CD14-positive monocyte (primary cell): ENCODE measurements around the gene LRRC7. TPM values are rescaled to one million over a fixed set of nuclear protein-coding genes. Genes with fewer than 3 reads are reported as not detected.

Source experiments
- DNase-seq, 3 donors: peaks; one replicate each; pipeline ENCODE4 v3.0.0-alpha.2; 2011 to 2022
- H2AFZ ChIP-seq: 2 replicates; pipeline ENCODE4 v1.6.0; 2012; ENCODE audit warnings: mild to moderate bottlenecking, low read depth, low read length, inconsistent platforms; ENCODE audit not compliant: insufficient read depth, poor library complexity, severe bottlenecking
- H3K27ac ChIP-seq, 2 donors: 1 replicate in 1 of 2; 2 replicates in 1 of 2; pipeline ENCODE4 v1.5.1; 2012 to 2013; ENCODE audit warnings: low read length in 2 of 2, control low read depth in 1 of 2, inconsistent platforms in 1 of 2, low read depth in 1 of 2, mild to moderate bottlenecking in 1 of 2
- H3K27me3 ChIP-seq, 2 donors: one replicate each; pipeline versions ENCODE4 v1.6.0 to v1.6.1; 2011 to 2013; ENCODE audit warnings: low read length in 2 of 2; ENCODE audit not compliant: control insufficient read depth in 2 of 2, insufficient read depth in 2 of 2
- H3K36me3 ChIP-seq, 2 donors: replicated peaks in 1 of 2; 1 replicate in 1 of 2; 2 replicates in 1 of 2; pipeline versions ENCODE4 v1.5.1 to v1.6.1; 2012 to 2013; ENCODE audit warnings: low read length in 2 of 2, control low read depth in 1 of 2, inconsistent platforms in 1 of 2, mild to moderate bottlenecking in 1 of 2; ENCODE audit not compliant: insufficient read depth in 2 of 2, control insufficient read depth in 1 of 2
- H3K4me1 ChIP-seq, 2 donors: 1 replicate in 1 of 2; 2 replicates in 1 of 2; pipeline versions ENCODE4 v1.5.1 to v1.6.1; 2012 to 2013; ENCODE audit warnings: low read length in 2 of 2, control low read depth in 1 of 2, inconsistent platforms in 1 of 2, mild to moderate bottlenecking in 1 of 2, moderate library complexity in 1 of 2; ENCODE audit not compliant: insufficient read depth in 2 of 2, control insufficient read depth in 1 of 2
- H3K4me2 ChIP-seq: replicated peaks from 2 replicates; pipeline ENCODE3; 2012; ENCODE audit warnings: low read length, moderate library complexity, mild to moderate bottlenecking; ENCODE audit not compliant: poor library complexity, severe bottlenecking; ENCODE audit errors: extremely low read depth
- H3K4me3 ChIP-seq, 3 experiments: fragments of 200-600 bp in 1 of 3; sonication (generic) in 1 of 3; replicated peaks in 1 of 3; 1 replicate in 2 of 3; 2 replicates in 1 of 3; pipeline ENCODE4 v1.5.1; 2011 to 2013; ENCODE audit warnings: low read length in 3 of 3, mild to moderate bottlenecking in 3 of 3, control low read depth in 2 of 3, low read depth in 2 of 3, inconsistent platforms in 1 of 3, moderate library complexity in 1 of 3
- H3K79me2 ChIP-seq: 2 replicates; pipeline ENCODE4 v1.6.0; 2012; ENCODE audit warnings: mild to moderate bottlenecking, control low read depth, inconsistent platforms, low read length, moderate library complexity; ENCODE audit not compliant: insufficient read depth
- H3K9ac ChIP-seq: 2 replicates; pipeline ENCODE4 v1.6.0; 2017; ENCODE audit warnings: low read length, mild to moderate bottlenecking; ENCODE audit not compliant: insufficient read depth, poor library complexity, severe bottlenecking
- H3K9me3 ChIP-seq, 2 donors: replicated peaks in 1 of 2; 1 replicate in 1 of 2; 2 replicates in 1 of 2; pipeline versions ENCODE4 v1.5.1 to v1.6.1; 2012 to 2013; ENCODE audit warnings: low read length in 2 of 2, control low read depth in 1 of 2; ENCODE audit not compliant: control insufficient read depth in 1 of 2, insufficient read depth in 1 of 2
- H4K20me1 ChIP-seq: 2 replicates; pipeline ENCODE4 v1.6.0; 2012; ENCODE audit warnings: mild to moderate bottlenecking, low read length, control low read depth, moderate library complexity; ENCODE audit not compliant: insufficient read depth
- H3K27ac Mint-ChIP-seq, 7 donors: one replicate each; pipeline ENCODE4 v1.8.0; 2020; ENCODE audit warnings: mild to moderate bottlenecking in 7 of 7, mixed read lengths in 7 of 7, moderate library complexity in 6 of 7, inconsistent platforms in 2 of 7
- H3K27me3 Mint-ChIP-seq, 3 donors: one replicate each; pipeline ENCODE4 v1.8.0; 2021 to 2022; ENCODE audit warnings: low read depth in 3 of 3, mild to moderate bottlenecking in 3 of 3, mixed read lengths in 3 of 3, moderate library complexity in 3 of 3, inconsistent platforms in 1 of 3
- H3K36me3 Mint-ChIP-seq, 2 donors: one replicate each; pipeline ENCODE4 v1.8.0; 2020; ENCODE audit warnings: mixed read lengths in 2 of 2, inconsistent platforms in 1 of 2, mild to moderate bottlenecking in 1 of 2
- H3K4me1 Mint-ChIP-seq: one replicate; pipeline ENCODE4 v1.8.0; 2020; ENCODE audit warnings: mild to moderate bottlenecking, mixed read lengths
- H3K4me3 Mint-ChIP-seq, 2 donors: one replicate each; pipeline ENCODE4 v1.8.0; 2020; ENCODE audit warnings: mild to moderate bottlenecking in 2 of 2, mixed read lengths in 2 of 2, moderate library complexity in 1 of 2
- H3K9me3 Mint-ChIP-seq, 7 donors: one replicate each; pipeline ENCODE4 v1.8.0; 2020 to 2022; ENCODE audit warnings: mixed read lengths in 7 of 7, mild to moderate bottlenecking in 6 of 7, moderate library complexity in 6 of 7, inconsistent platforms in 2 of 7
- WGBS: methylation state at CpG from one replicate; pipeline ENCODE4 v1.1.5; 2013; ENCODE audit warnings: missing lambda C conversion rate; ENCODE audit not compliant: insufficient coverage; 5-methylcytosine and 5-hydroxymethylcytosine counted together
- intact Hi-C, 2 donors: fragments of 100-400 bp; cut with micrococcal nuclease; formaldehyde crosslinking; loops; one replicate each; pipeline versions ENCODE4 v1.15.0 to v1.15.1; 2023
- polyA plus RNA-seq, 3 donors: library from polyadenylated mRNA; depleted of rRNA in 1 of 3; unstranded in 2 of 3; stranded (reverse) in 1 of 3; fragments of 300-500 nt in 2 of 3; fragments of >200 nt in 1 of 3; fragmentation: Illumina TruSeq in 2 of 3; gene quantifications; 1 replicate in 2 of 3; 2 replicates in 1 of 3; pipeline ENCODE4 v1.2.3, GENCODE V29; 2012 to 2021
- TF ChIP-seq, protein P1 (sequence below): fragments of 200-600 bp; IDR thresholded peaks from one replicate; pipeline ENCODE4 v1.8.0; 2022; ENCODE audit warnings: antibody characterized with exemption, mild to moderate bottlenecking

LRRC7 gene
- polyA plus RNA-seq, 3 donors: not detected

DNA sequence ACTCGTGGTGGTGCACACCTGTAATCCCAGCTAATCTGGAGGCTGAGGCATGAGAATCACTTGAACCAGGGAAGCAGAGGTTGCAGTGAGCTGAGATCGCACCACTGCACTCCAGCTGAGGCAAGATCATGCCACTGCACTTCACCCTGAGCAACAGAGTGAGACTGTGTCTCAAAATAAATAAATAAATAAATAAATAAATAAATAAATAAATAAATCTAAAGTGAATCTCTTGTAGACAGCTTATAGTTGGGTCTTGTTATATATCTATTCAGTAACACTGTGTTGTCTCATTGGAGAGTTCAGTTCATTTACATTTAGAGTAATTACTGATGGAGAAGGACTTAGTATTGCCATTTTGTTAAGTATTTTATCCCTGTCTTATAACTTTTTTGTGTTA lies 379.2 kb downstream of the LRRC7 start:
- H3K27ac Mint-ChIP-seq: no peak overlapping the region
- no peak overlapping the region for H3K4me2 ChIP-seq
- no peaks in the 10 kb centered on the region for H3K4me1 ChIP-seq
- peaks cover 5 to 9% (median 6%) of the 10 kb centered on the region in 7 donors for H3K9me3 Mint-ChIP-seq
- DNase-seq: no peak
- intact Hi-C loops: no loop called here
- peaks cover 0 to 2% (median 0%) of the 10 kb centered on the region in 3 donors for H3K27me3 Mint-ChIP-seq
- no peak overlapping the region for H3K4me3 ChIP-seq
- TF ChIP-seq, protein P1, sequence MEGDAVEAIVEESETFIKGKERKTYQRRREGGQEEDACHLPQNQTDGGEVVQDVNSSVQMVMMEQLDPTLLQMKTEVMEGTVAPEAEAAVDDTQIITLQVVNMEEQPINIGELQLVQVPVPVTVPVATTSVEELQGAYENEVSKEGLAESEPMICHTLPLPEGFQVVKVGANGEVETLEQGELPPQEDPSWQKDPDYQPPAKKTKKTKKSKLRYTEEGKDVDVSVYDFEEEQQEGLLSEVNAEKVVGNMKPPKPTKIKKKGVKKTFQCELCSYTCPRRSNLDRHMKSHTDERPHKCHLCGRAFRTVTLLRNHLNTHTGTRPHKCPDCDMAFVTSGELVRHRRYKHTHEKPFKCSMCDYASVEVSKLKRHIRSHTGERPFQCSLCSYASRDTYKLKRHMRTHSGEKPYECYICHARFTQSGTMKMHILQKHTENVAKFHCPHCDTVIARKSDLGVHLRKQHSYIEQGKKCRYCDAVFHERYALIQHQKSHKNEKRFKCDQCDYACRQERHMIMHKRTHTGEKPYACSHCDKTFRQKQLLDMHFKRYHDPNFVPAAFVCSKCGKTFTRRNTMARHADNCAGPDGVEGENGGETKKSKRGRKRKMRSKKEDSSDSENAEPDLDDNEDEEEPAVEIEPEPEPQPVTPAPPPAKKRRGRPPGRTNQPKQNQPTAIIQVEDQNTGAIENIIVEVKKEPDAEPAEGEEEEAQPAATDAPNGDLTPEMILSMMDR: no peak
- no peak overlapping the region for H2AFZ ChIP-seq
- no peaks in the 10 kb centered on the region for H3K9me3 ChIP-seq
- no peaks in the 10 kb centered on the region for H3K4me1 Mint-ChIP-seq
- H3K4me3 Mint-ChIP-seq: peak overlapping the region in 1 of 2 donors; percentile 8
- no peaks in the 10 kb centered on the region for H3K36me3 ChIP-seq
- H3K79me2 ChIP-seq: no peaks in the 10 kb centered on the region
- no peaks in the 10 kb centered on the region for H3K27me3 ChIP-seq
- no peaks in the 10 kb centered on the region for H4K20me1 ChIP-seq
- no peaks in the 10 kb centered on the region for H3K36me3 Mint-ChIP-seq
- WGBS: 67% methylated on average over 1 of the region's 2 CpGs
- no peak overlapping the region for H3K9ac ChIP-seq
- no peak overlapping the region for H3K27ac ChIP-seq

DNA sequence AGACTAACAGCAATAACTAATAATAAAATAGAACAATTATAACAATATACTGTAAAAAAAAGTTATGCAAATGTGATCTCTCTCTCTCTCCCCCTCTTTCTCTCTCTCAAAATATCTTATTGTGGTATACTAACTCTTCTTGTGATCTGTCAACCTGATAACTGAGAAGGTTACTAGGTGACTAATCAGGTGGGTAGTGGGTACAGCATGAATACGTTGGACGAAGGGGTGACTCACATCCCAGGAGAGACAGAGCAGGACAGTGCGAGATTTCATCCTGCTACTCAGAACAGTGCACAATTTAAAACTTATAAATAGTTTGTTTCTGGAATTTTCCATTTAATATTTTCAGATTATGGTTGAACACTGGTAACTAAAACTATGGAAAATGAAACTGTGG lies 380.1 kb downstream of the LRRC7 start:
- no peak overlapping the region for H3K27ac ChIP-seq
- Mint-ChIP-seq H3K27ac (no peak overlapping the region), H3K4me3 (no peak overlapping the region), H3K9me3 (peaks cover 3 to 9% (median 6%) of the 10 kb centered on the region in 7 donors), H3K4me1 (no peaks in the 10 kb centered on the region), H3K27me3 (peaks cover 0 to 2% (median 0%) of the 10 kb centered on the region in 3 donors), H3K36me3 (no peaks in the 10 kb centered on the region)
- H3K4me2 ChIP-seq: no peak overlapping the region
- H3K4me3 ChIP-seq: no peak overlapping the region
- DNase-seq: no peak
- H4K20me1 ChIP-seq: no peaks in the 10 kb centered on the region
- no peaks in the 10 kb centered on the region for H3K9me3 ChIP-seq
- TF ChIP-seq, protein P1: no peak
- no peaks in the 10 kb centered on the region for H3K27me3 ChIP-seq
- H3K79me2 ChIP-seq: no peaks in the 10 kb centered on the region
- WGBS: no CpG with 5 or more reads among the region's 3 CpGs
- H3K4me1 ChIP-seq: no peaks in the 10 kb centered on the region
- no peak overlapping the region for H3K9ac ChIP-seq
- intact Hi-C loops: no loop called here
- H3K36me3 ChIP-seq: no peaks in the 10 kb centered on the region
- H2AFZ ChIP-seq: no peak overlapping the region
